SJCRH30 (cell line): ENCODE measurements around the gene MFSD2A. TPM values are rescaled to one million over a fixed set of nuclear protein-coding genes. Genes with fewer than 3 reads are reported as not detected.

Experiments used
- DNase-seq, 2 experiments: peaks; one replicate each; pipeline ENCODE4 v3.0.0-alpha.2; 2015 to 2020
- H3K27ac ChIP-seq: fragments of 250-450 bp; sonication (Bioruptor Pico); 2 replicates; pipeline ENCODE4 v1.5.1; 2020; ENCODE audit warnings: mild to moderate bottlenecking, moderate library complexity
- H3K27me3 ChIP-seq: fragments of 250-450 bp; sonication (Bioruptor Pico); 2 replicates; pipeline ENCODE4 v1.5.1; 2020; ENCODE audit warnings: mild to moderate bottlenecking, moderate library complexity
- H3K36me3 ChIP-seq: fragments of 250-450 bp; sonication (Bioruptor Pico); 2 replicates; pipeline ENCODE4 v1.5.1; 2020; ENCODE audit warnings: mild to moderate bottlenecking, moderate library complexity
- H3K4me1 ChIP-seq: fragments of 250-450 bp; sonication (Bioruptor Pico); 2 replicates; pipeline ENCODE4 v1.5.1; 2020; ENCODE audit warnings: mild to moderate bottlenecking, moderate library complexity
- H3K4me3 ChIP-seq: fragments of 250-450 bp; sonication (Bioruptor Pico); 2 replicates; pipeline ENCODE4 v1.5.1; 2020; ENCODE audit warnings: mild to moderate bottlenecking, moderate library complexity
- H3K9me3 ChIP-seq: fragments of 250-450 bp; sonication (Bioruptor Pico); replicated peaks from 2 replicates; pipeline ENCODE4 v1.5.1; 2020; ENCODE audit warnings: mild to moderate bottlenecking, moderate library complexity
- total RNA-seq: library from RNA; depleted of rRNA; stranded (reverse); fragments of >200 nt; shearing (Covaris generic); gene quantifications from 2 replicates; pipeline ENCODE4 v1.2.3, GENCODE V29; 2014

The MFSD2A gene
- total RNA-seq, 1 experiment from 2014 or later, result 56.6 TPM

GRCh38 chr1:39928809-39929587 lies 25.9 kb upstream of the MFSD2A start:
- H3K27me3 ChIP-seq, result 0 out of 2 replicates have a peak, but pooled peaks cover 6% of the 10 kb centered on the region
- no peak for DNase-seq
- H3K4me1 ChIP-seq, result peaks cover 6% of the 10 kb centered on the region; the same call in 1 of the 2 replicates
- H3K36me3 ChIP-seq, result no peaks in the 10 kb centered on the region
- no peak overlapping the region for H3K27ac ChIP-seq
- H3K4me3 ChIP-seq, result no peak overlapping the region
- no peaks in the 10 kb centered on the region for H3K9me3 ChIP-seq

GRCh38 chr1:39933956-39934941 lies 20.7 kb upstream of the MFSD2A start:
- no peaks in the 10 kb centered on the region for H3K4me1 ChIP-seq
- DNase-seq, result no peak
- H3K27ac ChIP-seq, result no peak overlapping the region
- no peak overlapping the region for H3K4me3 ChIP-seq
- H3K9me3 ChIP-seq, result peaks cover 5% of the 10 kb centered on the region; the same call in 1 of the 2 replicates
- no peaks in the 10 kb centered on the region for H3K36me3 ChIP-seq
- H3K27me3 ChIP-seq, result no peaks in the 10 kb centered on the region

- H3K36me3 ChIP-seq, result no peaks in the 10 kb centered on the region; the same call in 1 of the 2 replicates
- no peak overlapping the region for H3K4me3 ChIP-seq
- H3K27ac ChIP-seq, result no peak overlapping the region
- H3K4me1 ChIP-seq, result no peaks in the 10 kb centered on the region
- H3K27me3 ChIP-seq, result peaks cover 3% of the 10 kb centered on the region; the same call in 1 of the 2 replicates
- DNase-seq, result no peak
- peaks cover 5% of the 10 kb centered on the region; the same call in 1 of the 2 replicates for H3K9me3 ChIP-seq
These were observed 18.0 kb upstream of the MFSD2A start for GRCh38 chr1:39936724-39937491.

DNA sequence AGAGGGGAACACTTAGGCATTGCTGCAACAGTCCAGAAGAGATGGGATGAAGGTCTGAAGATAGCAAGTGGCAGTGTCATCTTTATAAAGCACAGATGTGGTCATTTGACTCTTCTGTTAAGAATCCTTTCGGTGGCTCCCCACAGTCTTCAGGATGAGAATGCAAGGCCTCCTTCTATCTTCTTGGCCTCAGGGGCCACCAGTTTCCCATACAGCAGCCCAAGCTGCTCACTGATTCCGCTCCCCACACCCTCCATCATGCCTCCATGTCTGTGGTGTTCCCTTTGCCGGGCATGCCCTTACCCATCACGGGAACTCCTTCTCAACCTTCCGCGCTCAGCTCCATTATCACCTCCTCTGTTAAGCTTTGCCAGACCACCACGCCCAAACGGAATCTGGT lies 16.1 kb upstream of the MFSD2A start:
- Histone ChIP-seq H3K4me3 (no peak overlapping the region), H3K36me3 (no peaks in the 10 kb centered on the region; the same call in 1 of the 2 replicates)
- no peak for DNase-seq

DNA sequence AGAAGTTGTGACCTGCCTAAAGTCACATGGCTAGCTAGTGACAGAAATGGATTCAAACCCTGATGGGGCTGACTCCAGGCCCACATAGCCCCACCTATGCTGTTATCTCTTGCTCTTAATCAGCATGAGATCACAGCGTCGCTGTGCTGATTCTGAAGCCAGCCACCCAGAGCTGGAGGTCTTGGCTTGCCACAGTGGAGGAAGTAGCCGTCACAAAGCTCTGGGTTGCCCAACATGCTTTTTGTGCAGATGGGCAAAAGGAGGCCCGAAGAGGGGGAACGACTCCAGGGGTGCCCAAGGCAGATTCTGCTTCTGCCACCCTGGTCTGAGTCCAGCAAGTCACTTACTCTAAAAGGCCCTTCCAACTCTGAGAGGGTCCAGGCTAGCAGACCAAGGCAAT lies 14.7 kb upstream of the MFSD2A start:
- Histone ChIP-seq H3K9me3 (peaks cover 5% of the 10 kb centered on the region; the same call in 1 of the 2 replicates), H3K27ac (no peak overlapping the region), H3K4me1 (peaks cover 8% of the 10 kb centered on the region; the same call in 1 of the 2 replicates), H3K4me3 (no peak overlapping the region), H3K27me3 (peaks cover 3% of the 10 kb centered on the region), H3K36me3 (no peaks in the 10 kb centered on the region; the same call in 1 of the 2 replicates)
- no peak for DNase-seq

More for the DNA sequence above, 16.1 kb upstream of the MFSD2A start:
- no peak overlapping the region for H3K27ac ChIP-seq
- H3K4me1 ChIP-seq, result 0 out of 2 replicates have a peak, but pooled peaks cover 3% of the 10 kb centered on the region
- H3K27me3 ChIP-seq, result peaks cover 3% of the 10 kb centered on the region
- H3K9me3 ChIP-seq, result peaks cover 5% of the 10 kb centered on the region; the same call in 1 of the 2 replicates

GRCh38 chr1:39940980-39941871 lies 13.7 kb upstream of the MFSD2A start:
- H3K27ac ChIP-seq, result no peak overlapping the region
- no peaks in the 10 kb centered on the region for H3K9me3 ChIP-seq
- peaks cover 8% of the 10 kb centered on the region; the same call in 1 of the 2 replicates for H3K4me1 ChIP-seq
- peaks cover 3% of the 10 kb centered on the region for H3K27me3 ChIP-seq
- no peak for DNase-seq
- H3K36me3 ChIP-seq, result no peaks in the 10 kb centered on the region; the same call in 1 of the 2 replicates
- no peak overlapping the region for H3K4me3 ChIP-seq

- no peak overlapping the region for H3K4me3 ChIP-seq
- H3K27ac ChIP-seq, result no peak overlapping the region
- peaks cover 3% of the 10 kb centered on the region for H3K27me3 ChIP-seq
- no peaks in the 10 kb centered on the region for H3K9me3 ChIP-seq
- peak in 1 of 2 experiments; percentile 48 for DNase-seq
- no peaks in the 10 kb centered on the region; the same call in 1 of the 2 replicates for H3K36me3 ChIP-seq
- peaks cover 8% of the 10 kb centered on the region; the same call in 1 of the 2 replicates for H3K4me1 ChIP-seq
These were observed 11.3 kb upstream of the MFSD2A start for GRCh38 chr1:39943471-39944290.

GRCh38 chr1:39944410-39945112 lies 10.4 kb upstream of the MFSD2A start:
- Histone ChIP-seq H3K4me1 (peaks cover 8% of the 10 kb centered on the region; the same call in 1 of the 2 replicates), H3K36me3 (no peaks in the 10 kb centered on the region; the same call in 1 of the 2 replicates), H3K27me3 (peaks cover 3% of the 10 kb centered on the region), H3K27ac (no peak overlapping the region), H3K4me3 (no peak overlapping the region), H3K9me3 (no peaks in the 10 kb centered on the region)
- no peak for DNase-seq

DNA sequence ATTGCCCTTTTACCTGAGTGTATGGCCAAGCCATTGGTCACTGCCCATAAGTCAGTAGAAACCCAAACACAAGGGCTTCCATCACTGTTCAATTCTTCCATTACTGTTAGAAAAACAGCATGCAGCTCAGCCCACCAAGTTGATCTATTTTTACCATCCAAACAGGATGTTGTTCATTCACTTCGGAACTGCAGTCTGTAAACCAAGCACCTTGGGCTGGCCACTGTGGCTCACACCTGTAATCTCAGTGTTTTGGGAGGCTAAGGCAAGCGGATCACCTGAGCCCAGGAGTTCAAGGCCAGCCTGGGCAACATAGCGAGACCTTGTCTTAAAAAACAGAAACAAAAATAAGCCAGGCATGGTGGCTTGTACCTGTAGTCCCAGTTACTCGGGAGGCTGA lies 8.7 kb upstream of the MFSD2A start:
- Histone ChIP-seq H3K4me3 (no peak overlapping the region), H3K27me3 (peaks cover 3% of the 10 kb centered on the region), H3K36me3 (no peaks in the 10 kb centered on the region), H3K27ac (no peak overlapping the region), H3K9me3 (no peaks in the 10 kb centered on the region), H3K4me1 (peaks cover 8% of the 10 kb centered on the region; the same call in 1 of the 2 replicates)
- DNase-seq, result no peak

DNA sequence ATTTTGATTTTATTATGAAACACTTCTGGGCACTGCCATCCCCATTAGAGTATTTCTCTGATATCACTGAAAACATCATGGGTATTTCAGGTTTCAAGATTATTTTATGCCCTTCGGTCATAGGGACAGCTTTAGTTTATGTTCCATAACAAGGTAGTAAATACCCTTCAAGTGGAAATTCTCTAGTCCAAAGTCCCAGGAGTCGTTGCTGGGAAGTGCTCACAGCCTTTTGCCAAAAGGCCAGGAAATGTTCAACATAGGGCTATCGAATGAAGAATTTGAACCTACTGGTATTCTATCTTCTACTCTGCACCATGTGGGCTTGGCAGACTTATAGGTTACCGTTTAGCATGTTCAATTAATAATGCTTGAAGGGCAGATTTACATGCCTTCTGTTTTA lies 7.7 kb upstream of the MFSD2A start:
- no peak overlapping the region for H3K27ac ChIP-seq
- peaks cover 15% of the 10 kb centered on the region for H3K4me1 ChIP-seq
- DNase-seq, result no peak
- no peaks in the 10 kb centered on the region; the same call in 1 of the 2 replicates for H3K27me3 ChIP-seq
- no peaks in the 10 kb centered on the region for H3K36me3 ChIP-seq
- no peaks in the 10 kb centered on the region for H3K9me3 ChIP-seq
- no peak overlapping the region for H3K4me3 ChIP-seq

- Histone ChIP-seq H3K4me1 (peaks cover 27% of the 10 kb centered on the region), H3K4me3 (no peak overlapping the region), H3K27me3 (no peaks in the 10 kb centered on the region), H3K36me3 (no peaks in the 10 kb centered on the region), H3K9me3 (no peaks in the 10 kb centered on the region), H3K27ac (no peak overlapping the region)
- no peak for DNase-seq
These were observed 5.1 kb upstream of the MFSD2A start for GRCh38 chr1:39949891-39950290.

DNA sequence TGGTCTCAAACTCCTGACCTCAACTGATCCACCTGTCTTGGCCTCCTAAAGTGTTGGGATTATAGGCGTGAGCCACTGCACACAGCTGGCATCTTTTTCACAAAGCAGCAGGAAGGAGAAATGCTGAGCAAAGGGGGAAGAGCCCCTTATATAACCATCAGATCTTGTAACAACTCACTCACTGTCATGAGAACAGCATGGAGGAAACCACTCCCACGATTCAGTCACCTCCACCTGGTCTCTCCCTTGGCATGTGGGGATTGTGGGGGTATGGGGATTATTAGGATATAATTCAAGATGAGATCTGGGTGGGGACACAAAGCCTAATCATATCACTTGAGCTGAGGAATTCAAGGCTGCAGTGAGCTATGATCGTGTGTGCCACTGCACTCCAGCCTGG lies 3.0 kb upstream of the MFSD2A start:
- H3K4me3 ChIP-seq, result no peak overlapping the region
- H3K27ac ChIP-seq, result peak overlapping the region; percentile 66
- H3K27me3 ChIP-seq, result no peaks in the 10 kb centered on the region
- peak in 1 of 2 experiments; percentile 39 for DNase-seq
- H3K36me3 ChIP-seq, result peaks cover under 1% of the 10 kb centered on the region; the same call in 1 of the 2 replicates
- H3K9me3 ChIP-seq, result no peaks in the 10 kb centered on the region
- peaks cover 30% of the 10 kb centered on the region for H3K4me1 ChIP-seq
